Ascending aorta (tissue), 2 donors: ENCODE data around the gene SPRED3. TPM values are rescaled to one million over a fixed set of nuclear protein-coding genes. Genes with fewer than 3 reads are reported as not detected.
A peak's percentile ranks its signal among the peaks of the same experiment; 100 is the strongest.

Experiments used
- DNase-seq, 2 donors: peaks; one replicate each; pipeline ENCODE4 v3.0.0-alpha.2; 2019; ENCODE audit warnings: low spot score in 2 of 2
- H3K27ac ChIP-seq, 2 donors: fragments of 200-600 bp; sonication (generic); one replicate each; pipeline ENCODE4 v1.5.1; 2016 to 2017; ENCODE audit warnings: mild to moderate bottlenecking in 1 of 2
- H3K27me3 ChIP-seq: fragments of 200-600 bp; sonication (generic); one replicate; pipeline ENCODE4 v1.5.1; 2017
- H3K36me3 ChIP-seq, 2 donors: fragments of 200-600 bp; sonication (generic); one replicate each; pipeline ENCODE4 v1.5.1; 2016
- H3K4me1 ChIP-seq, 2 donors: fragments of 200-600 bp; sonication (generic); one replicate each; pipeline ENCODE4 v1.5.1; 2016 to 2017; ENCODE audit warnings: mild to moderate bottlenecking in 1 of 2
- H3K4me3 ChIP-seq, 2 donors: fragments of 200-600 bp; sonication (generic); one replicate each; pipeline ENCODE4 v1.5.1; 2016 to 2017; ENCODE audit warnings: mild to moderate bottlenecking in 1 of 2
- H3K9me3 ChIP-seq, 2 donors: fragments of 200-600 bp; sonication (generic); one replicate each; pipeline ENCODE4 v1.5.1; 2016
- CTCF ChIP-seq, 3 experiments: fragments of 200-600 bp in 2 of 3; fragments of 450-650 bp in 1 of 3; sonication (generic) in 2 of 3; IDR thresholded peaks; one replicate each; pipeline ENCODE4 v1.5.1; 2016 to 2019; ENCODE audit warnings: antibody characterized with exemption in 3 of 3, mild to moderate bottlenecking in 1 of 3, moderate library complexity in 1 of 3
- intact Hi-C: fragments of 100-400 bp; cut with DNase I; formaldehyde crosslinking; loops from one replicate; pipeline ENCODE4 v1.15.1; 2023
- total RNA-seq: library from RNA; depleted of rRNA; stranded (reverse); fragments of >200 nt; gene quantifications from one replicate; pipeline ENCODE4 v1.1.0, GENCODE V29; 2016

SPRED3 gene
- total RNA-seq, 1 donor from 2014 or later: 18.3 TPM

- H3K4me3 ChIP-seq: no peak overlapping the region
- no peaks in the 10 kb centered on the region for H3K9me3 ChIP-seq
- no peak for DNase-seq
- no peak for TF ChIP-seq CTCF (IDR thresholded peaks at IDR 0.05)
- H3K36me3 ChIP-seq: peaks cover 44 to 45% of the 10 kb centered on the region in 2 donors
- H3K4me1 ChIP-seq: peaks cover 6 to 18% of the 10 kb centered on the region in 2 donors
- H3K27ac ChIP-seq: no peak overlapping the region
- no peaks in the 10 kb centered on the region for H3K27me3 ChIP-seq
- intact Hi-C loops: loop anchor here (5.0 to 10.0 kb wide), 7 partner anchors 48 to 957 kb away; partner anchors contain the start of genes CATSPERG, EIF3K, MAP4K1 and SAMD4B
These were observed 3.3 kb upstream of the SPRED3 start for GRCh38 chr19:38385057-38385803.

GRCh38 chr19:38385804-38386257 is 2.7 kb upstream of the SPRED3 start:
- peaks cover 38 to 39% of the 10 kb centered on the region in 2 donors for H3K36me3 ChIP-seq
- no peak for TF ChIP-seq CTCF (IDR thresholded peaks at IDR 0.05)
- H3K27ac ChIP-seq: no peak overlapping the region
- no peak overlapping the region for H3K4me3 ChIP-seq
- H3K27me3 ChIP-seq: no peaks in the 10 kb centered on the region
- intact Hi-C loops: loop anchor here (5.0 to 10.0 kb wide), 7 partner anchors 49 to 956 kb away; partner anchors contain the start of genes CATSPERG, EIF3K, MAP4K1 and SAMD4B
- H3K9me3 ChIP-seq: no peaks in the 10 kb centered on the region
- no peak for DNase-seq
- H3K4me1 ChIP-seq: peaks cover 6 to 20% of the 10 kb centered on the region in 2 donors

GRCh38 chr19:38386300-38386970 is 2.1 kb upstream of the SPRED3 start:
- no peak for TF ChIP-seq CTCF (IDR thresholded peaks at IDR 0.05)
- DNase-seq: no peak
- peaks cover 6 to 20% of the 10 kb centered on the region in 2 donors for H3K4me1 ChIP-seq
- H3K27ac ChIP-seq: no peak overlapping the region
- no peaks in the 10 kb centered on the region for H3K9me3 ChIP-seq
- H3K36me3 ChIP-seq: peaks cover 32 to 33% of the 10 kb centered on the region in 2 donors
- intact Hi-C loops: loop anchor here (5.0 to 10.0 kb wide), 7 partner anchors 49 to 956 kb away; partner anchors contain the start of genes CATSPERG, EIF3K, MAP4K1 and SAMD4B
- peak overlapping the region in 1 of 2 donors; percentile 94 for H3K4me3 ChIP-seq
- no peaks in the 10 kb centered on the region for H3K27me3 ChIP-seq

DNA sequence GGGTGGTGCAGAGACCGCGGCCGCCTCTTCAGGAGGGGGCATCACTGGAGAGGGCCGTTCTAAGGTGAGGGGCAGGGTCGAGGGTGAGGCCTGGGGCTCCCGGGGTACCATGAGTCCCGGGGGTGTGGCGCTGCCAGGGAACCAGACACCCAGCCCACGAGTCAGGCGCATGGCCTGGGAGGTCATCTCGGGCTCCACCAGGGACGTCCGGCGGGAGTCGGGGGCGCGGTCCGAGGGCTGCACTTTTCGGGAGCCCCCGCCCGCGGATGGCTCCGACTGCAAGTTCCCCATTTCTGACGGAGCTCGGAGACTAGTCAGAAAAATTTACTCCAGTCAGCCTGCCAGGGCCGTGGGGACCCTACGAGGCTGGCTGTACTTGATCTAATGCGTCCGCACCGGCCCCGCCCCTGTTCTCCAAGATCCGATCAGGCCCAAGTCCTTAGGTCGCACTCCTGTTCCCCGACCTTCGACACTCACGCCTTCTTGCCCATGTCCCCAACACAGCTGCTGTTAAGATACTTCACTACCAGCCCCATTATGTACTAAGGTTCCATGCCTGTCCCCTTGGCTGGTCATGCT is 1.4 kb upstream of the SPRED3 start:
- Histone ChIP-seq H3K9me3 (no peaks in the 10 kb centered on the region), H3K4me3 (peak overlapping the region; percentile 58 to 94), H3K36me3 (peaks cover 26 to 29% of the 10 kb centered on the region in 2 donors), H3K4me1 (peaks cover 6 to 20% of the 10 kb centered on the region in 2 donors), H3K27me3 (no peaks in the 10 kb centered on the region), H3K27ac (peak overlapping the region; percentile 91 to 97)
- TF ChIP-seq CTCF (IDR thresholded peaks at IDR 0.05): no peak
- intact Hi-C loops: loop anchor here (1.0 to 10.0 kb wide), 8 partner anchors 13 to 955 kb away; partner anchors contain the start of genes CATSPERG, EIF3K, MAP4K1 and PSMD8
- no peak for DNase-seq

GRCh38 chr19:38387550-38388348 is 748 bp upstream of the SPRED3 start, which contains the start of gene GGN:
TSS of gene GGN (minus strand) at chr19:38388034. CDS start at chr19:38387261, 773 bp downstream.
- no peaks in the 10 kb centered on the region for H3K9me3 ChIP-seq
- no peaks in the 10 kb centered on the region for H3K27me3 ChIP-seq
- H3K4me1 ChIP-seq: peaks cover 6 to 20% of the 10 kb centered on the region in 2 donors
- TF ChIP-seq CTCF (IDR thresholded peaks at IDR 0.05): no peak
- intact Hi-C loops: loop anchor here (1.0 to 10.0 kb wide), 9 partner anchors 13 to 955 kb away; partner anchors contain the start of genes CATSPERG, EIF3K, FAM98C and MAP4K1
- DNase-seq: peak; percentile 75 to 95
- H3K27ac ChIP-seq: peak within 1 kb of the TSS; percentile 91 to 97
- H3K36me3 ChIP-seq: peaks cover 19 to 28% of the 10 kb centered on the region in 2 donors
- H3K4me3 ChIP-seq: peak within 1 kb of the TSS; percentile 58 to 94
